ENCODE measurements around the gene HPN.
"Not testable (repeated sequence)": the region's sequence is repeated elsewhere in the genome, so short reads cannot be mapped to it uniquely, and the experiment has no call there.

Gene HPN

DNA sequence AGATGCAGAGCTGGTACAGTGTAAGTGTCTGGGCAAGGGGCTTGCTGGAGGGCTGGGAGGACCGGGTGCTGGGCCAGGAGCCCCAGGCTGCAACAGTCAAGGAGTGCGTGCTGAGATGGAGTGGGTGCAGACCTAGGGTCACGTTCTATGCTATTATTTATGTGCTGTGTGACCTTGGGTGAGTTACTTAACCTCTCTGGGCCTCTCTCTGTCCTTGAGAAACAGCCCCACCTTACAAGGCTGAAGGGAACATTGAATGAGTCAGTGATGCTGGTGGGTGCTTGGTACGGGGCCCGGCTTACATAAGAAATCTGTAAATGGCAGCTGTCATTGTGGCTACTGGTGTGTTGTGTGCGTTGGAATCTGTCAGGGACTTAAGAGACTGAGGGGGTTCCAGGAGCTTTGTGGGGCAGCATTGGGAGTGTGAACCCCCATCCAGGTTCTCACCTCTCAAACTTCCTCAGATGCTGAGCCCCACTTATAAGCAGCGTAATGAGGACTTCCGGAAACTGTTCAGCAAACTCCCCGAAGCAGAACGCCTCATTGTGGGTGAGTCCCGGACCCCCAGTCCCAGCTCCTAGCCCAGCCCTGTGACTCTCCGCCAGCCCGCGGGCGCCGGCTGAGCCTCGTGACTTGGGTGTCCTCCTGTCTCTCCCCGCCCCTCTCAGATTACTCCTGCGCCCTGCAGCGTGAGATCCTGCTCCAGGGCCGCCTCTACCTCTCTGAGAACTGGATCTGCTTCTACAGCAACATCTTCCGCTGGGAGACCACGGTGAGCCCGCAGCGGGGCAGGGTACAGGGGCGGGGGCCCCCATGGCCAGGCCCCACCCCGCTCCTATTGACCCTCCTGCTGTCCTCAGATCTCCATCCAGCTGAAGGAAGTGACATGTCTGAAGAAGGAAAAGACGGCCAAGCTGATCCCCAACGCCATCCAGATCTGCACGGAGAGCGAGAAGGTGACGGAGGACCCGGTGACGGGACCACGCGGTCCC, 31.8 kb upstream of the HPN start:
- DNase-seq (ENCODE audit: low spot score): no peak

DNA sequence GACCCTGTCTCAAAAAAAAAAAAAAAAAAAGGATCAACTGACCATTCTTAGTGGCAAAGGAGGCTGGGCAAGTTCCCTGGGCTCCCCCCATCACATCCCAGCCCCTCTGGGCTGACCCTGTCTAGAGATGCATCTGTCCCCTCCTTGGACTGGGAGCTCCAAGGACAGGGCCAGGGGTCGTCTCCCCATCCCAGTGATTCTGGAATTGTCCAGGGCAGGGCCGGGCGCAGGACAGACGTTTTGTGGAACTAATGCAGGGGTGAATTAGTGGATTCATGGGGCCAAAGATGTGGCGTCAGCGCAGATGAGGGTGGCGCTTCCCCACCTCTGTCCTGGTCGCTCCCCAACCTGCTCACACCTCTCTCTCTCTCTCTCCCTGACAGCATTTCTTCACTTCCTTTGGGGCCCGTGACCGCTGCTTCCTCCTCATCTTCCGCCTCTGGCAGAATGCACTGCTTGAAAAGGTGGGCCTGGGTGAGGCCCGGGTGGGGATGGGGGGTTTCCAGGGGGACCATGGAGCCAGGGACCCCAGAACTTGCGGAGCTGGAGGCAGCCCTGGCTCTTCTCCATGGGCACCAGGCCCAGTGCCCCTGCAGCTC, 30.3 kb upstream of the HPN start:
- no peak for DNase-seq (ENCODE audit: low spot score)

DNA sequence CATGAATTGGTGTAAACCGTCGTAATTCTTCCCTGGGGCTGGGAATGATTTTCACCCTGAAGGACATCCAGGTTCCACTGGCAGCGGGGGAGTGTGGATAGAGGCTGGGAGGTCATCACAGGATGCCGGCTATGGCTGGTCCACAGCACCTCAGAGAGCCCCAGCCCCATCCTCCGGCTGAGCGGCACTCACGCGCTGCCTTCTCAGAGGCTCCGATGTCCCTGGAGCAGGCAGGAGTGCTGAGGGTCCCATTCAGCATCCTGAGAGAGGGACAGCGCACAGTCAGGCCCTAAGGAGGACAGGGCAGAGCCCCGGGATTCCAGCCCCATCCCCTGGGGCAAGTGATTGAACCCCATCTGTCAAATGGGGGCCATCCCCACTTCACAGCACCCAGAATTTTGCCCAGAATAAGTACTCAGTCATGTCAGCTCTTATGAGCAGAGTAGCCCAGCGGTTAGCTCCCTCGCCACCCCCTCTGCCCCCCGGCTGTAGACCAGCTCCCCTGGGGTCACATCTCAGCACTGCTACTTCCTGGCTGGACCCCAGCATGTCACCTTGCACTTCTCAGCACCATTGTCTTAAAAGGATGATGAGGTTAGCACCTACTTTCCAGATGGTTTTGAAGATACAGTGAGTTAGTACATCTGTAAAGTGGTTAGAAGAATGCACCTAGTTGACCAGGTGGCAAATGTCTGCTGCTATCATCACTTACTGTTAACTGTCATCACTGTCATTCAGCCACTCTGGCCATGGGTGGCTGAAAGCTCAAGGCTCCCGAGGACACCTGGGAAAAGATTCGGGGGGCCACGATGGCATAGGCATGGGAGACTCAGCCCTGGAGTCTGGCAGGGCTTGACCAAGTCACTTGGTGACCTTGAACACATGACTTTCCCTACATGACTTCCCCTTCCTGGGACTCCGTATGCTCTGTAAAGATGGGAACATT, 29.5 kb upstream of the HPN start:
- DNase-seq (ENCODE audit: low spot score): no peak

DNA sequence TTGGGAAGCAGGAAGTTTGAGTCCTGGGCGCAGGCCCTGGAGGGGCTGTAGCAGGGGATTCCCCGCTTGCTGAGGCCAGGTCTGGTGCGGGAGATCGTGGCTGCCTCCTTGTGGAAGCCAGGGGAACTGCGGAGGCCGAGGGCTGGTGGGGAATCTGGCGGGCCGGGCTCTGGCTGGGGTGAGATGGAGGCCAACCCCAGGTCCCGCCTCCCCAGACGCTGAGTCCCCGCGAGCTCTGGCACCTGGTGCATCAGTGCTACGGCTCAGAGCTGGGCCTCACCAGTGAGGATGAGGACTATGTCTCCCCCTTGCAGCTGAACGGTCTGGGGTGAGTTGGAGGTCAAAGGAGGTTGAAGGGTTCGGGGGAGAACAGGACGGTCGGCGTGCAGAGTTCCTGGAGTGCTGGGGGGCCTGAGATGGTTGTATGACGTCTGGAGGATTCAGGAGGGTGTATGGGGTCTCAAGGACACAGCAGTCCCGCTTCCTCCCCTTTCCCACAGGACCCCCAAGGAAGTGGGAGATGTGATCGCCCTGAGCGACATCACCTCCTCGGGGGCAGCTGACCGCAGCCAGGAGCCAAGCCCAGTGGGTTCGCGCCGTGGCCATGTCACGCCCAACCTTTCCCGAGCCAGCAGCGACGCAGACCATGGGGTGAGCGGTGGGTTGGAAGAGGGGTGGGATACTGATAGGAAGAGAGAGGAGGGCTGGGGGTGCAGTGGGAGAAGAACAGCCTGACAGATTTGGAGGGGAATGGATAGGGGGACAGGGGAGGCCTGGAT, 28.3 kb upstream of the HPN start:
- DNase-seq (ENCODE audit: low spot score): no peak

DNA sequence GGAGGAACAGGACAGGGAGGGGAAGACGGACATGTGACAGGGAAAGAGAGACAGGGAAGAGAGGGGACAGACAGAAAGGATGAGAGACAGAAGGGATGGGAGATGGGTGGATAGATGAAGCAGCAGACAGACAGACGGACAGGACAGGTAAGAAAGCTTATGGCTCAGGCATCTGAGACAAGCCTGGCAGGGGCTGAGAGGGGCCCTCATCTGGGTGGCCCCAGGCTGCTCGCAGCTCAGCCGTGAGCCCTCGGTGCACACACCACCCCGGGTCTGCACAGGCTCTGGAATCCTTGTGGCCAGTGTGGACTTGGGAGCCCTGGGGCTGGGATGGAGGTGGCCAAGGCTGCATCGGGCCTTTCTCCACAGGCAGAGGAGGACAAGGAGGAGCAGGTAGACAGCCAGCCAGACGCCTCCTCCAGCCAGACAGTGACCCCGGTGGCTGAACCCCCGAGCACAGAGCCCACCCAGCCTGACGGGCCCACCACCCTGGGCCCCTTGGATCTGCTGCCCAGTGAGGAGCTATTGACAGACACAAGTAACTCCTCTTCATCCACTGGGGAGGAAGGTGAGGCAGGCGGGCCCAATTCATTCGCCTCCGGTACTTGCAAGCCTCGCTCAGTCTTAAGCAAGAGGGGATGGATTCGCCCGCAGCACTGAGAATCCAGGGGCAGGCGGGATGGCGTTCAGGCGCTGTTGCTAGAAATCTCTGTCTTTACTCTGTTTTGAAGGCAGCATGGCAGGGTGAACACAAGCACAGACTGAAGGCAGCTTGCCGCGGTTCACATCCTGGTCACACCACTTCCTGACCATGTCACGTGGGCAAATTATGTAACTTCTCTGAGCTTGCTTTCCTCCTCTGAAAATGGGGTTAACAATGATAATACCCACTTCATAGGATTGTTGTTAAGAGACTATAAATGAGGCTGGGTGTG, 27.4 kb upstream of the HPN start:
- no peak for DNase-seq (ENCODE audit: low spot score)

DNA sequence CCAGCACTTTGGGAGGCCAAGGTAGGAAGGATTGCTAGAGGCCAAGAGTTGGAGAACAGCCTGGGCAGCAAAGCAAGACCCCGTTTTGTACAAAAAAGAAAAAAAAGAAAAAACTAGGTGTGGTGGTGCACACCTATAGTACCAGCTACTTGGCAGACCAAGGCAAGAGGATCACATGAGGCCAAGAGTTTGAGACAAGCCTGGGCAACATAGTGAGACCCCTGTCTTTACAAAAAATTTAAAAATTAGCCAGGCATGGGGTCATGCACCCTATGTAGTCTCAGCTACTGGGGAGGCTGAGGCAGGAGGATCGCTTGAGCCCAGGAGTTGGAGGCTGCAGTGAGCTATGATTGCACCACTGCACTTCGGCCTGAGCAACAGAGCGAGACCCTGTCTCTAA, 26.7 kb upstream of the HPN start:
- not testable (repeated sequence) for DNase-seq (ENCODE audit: low spot score)

DNA sequence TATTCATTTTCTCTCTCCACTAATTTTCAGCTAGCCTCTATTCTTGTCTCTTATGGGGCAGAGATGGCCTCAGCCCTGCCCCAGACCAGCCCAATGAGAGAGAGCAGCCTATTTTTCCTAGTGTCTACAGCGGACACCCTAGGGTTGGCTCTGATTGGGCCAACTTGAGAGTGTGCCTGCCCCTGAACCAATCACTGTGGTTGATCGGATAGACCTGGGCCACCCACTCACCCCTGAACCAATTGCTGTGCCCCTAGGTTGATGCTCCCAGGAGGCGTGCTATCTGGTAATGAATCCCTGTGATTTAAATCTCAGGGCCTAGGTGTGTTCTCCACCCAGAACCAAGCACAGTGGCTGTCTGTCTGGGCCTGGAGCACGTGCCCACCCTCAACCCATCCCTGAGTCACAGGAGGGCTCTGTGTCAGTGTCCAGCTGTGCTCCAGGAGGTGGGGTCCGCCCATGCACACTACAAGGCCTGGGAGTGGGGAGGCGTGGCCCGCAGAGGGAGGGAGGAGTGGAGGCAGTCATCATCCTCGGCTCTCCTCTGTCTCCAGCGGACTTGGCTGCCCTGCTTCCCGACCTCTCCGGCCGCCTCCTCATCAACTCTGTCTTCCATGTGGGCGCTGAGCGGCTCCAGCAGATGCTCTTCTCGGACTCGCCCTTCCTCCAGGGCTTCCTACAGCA, 26.1 kb upstream of the HPN start:
- DNase-seq (ENCODE audit: low spot score): no peak

DNA sequence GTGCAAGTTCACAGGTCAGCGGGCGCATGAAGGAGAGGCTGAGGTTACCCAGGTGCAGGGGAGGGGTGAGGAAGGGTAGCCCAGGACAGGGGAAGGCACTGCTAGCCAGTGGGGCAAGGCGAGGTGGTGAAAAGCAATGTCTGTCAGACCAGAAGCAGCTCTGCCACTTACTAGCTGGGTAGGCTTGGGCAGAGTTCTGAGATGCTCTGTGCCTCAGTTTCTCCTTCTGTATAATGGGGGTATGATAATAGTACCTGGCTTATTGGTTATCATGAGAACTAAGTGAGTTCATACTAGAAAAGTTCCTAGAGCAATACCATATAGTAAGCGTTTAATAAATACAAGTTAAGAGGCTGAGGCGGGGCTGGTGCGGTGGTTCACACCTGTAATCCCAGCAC, 25.6 kb upstream of the HPN start:
- no peak for DNase-seq (ENCODE audit: low spot score)

DNA sequence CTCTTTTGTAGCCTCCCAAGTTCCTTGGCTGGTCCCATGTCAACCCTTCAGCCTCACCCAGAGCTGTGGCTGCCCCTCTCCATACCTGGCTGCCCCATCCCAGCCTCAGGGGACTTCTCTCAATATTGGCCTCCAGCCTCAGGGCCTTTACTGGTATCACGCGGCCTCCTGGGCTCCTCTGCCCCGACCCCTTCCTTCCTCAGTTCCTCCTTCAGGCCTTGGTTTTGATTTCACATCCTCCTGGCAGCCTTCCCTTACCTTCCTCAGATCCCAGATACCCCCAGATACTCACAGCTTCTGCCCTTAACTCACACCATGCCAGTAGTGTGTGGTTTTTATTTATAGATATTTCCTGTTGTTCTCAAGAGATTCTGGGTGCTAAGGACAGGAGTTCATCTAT, 24.0 kb upstream of the HPN start:
- DNase-seq (ENCODE audit: low spot score): peak; percentile 61

DNA sequence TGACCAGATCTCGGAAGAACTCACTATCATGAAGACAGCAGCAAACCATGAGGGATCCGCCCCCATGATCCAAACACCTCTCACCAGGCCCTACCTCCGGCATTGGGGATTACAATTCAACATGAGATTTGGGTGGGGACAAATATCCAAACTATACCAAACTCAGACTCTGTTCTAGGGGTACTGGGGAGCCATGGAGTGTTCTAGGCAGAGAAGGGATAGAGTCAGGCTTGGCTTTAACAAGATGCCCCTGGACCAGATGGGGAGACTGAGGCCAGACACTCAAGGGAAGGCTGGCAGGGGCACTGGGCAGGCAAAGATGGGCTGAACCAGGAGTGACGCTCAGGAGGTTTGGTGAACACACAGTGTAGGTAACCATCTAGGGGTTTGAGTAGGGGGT, 23.1 kb upstream of the HPN start:
- DNase-seq (ENCODE audit: low spot score): no peak

DNA sequence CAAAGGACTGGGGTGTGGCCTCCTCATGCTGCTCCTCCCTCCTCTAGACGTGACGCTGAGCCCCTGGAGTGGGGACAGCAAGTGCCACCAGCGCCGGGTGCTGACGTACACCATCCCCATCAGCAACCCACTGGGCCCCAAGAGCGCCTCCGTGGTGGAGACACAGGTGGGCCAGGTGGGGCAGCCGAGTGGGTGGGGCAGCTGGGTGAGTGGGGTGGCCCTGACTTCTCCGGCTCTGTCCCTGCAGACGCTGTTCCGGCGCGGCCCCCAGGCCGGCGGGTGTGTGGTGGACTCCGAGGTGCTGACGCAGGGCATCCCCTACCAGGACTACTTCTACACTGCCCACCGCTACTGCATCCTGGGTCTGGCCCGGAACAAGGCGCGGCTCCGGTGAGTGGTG, 22.4 kb upstream of the HPN start:
- no peak for DNase-seq (ENCODE audit: low spot score)

DNA sequence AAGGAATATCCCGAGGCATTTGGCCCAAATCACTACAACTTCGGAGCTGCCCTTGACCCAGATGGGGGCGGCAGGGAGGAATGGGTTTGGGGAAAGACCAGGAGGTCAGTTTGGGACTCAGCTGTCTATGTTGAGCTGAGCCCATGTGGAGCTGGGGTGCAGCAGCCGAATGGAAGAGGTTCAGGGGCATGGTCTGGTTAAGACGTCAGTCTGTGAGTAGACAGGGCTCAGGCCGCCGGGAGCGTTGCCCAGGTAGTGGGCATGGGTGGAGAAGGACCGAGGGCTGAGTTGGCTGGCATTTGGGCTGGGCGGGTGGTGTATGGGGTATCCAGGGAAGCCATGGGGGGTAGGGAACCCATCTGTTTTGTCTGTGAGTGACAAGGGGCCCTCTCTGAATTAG, 20.5 kb upstream of the HPN start:
- DNase-seq (ENCODE audit: low spot score): no peak

DNA sequence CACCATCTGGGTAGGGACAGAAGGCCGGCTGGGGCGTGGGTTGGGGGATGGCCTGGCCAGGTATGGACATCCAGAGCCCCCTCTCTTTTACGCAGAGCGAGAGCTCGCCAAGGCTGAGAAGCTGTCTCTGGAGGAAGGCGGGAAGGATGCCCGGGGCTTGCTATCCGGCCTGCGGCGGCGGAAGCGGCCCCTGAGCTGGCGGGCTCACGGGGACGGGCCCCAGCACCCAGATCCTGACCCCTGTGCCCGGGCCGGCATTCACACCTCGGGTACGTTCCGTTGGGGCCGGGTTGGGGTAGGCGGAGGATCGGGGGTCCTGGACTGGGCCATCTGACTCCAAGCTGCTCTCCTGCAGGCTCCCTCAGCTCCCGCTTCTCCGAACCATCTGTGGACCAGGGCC, 19.9 kb upstream of the HPN start:
- no peak for DNase-seq (ENCODE audit: low spot score)

DNA sequence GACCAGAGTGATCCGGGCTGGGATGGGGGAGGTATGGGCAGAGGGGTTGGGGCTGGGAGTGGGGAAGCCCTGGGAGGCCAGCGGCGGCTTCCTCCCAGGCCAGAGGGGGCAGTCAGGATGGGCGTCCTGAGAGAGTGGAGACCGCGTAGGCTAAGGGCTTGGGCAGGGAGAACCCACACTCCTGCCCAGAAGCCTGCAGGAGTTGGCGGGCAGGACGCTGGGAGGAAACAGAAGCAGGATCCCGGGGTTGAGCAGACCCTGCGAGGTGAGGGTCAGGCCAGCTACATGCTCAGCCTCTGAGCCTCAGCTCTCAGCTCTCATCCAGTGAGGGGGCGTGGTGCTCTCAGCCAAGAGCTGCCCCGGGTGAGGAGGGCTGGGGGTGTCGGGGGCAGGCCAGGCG, 19.1 kb upstream of the HPN start:
- no peak for DNase-seq (ENCODE audit: low spot score)

DNA sequence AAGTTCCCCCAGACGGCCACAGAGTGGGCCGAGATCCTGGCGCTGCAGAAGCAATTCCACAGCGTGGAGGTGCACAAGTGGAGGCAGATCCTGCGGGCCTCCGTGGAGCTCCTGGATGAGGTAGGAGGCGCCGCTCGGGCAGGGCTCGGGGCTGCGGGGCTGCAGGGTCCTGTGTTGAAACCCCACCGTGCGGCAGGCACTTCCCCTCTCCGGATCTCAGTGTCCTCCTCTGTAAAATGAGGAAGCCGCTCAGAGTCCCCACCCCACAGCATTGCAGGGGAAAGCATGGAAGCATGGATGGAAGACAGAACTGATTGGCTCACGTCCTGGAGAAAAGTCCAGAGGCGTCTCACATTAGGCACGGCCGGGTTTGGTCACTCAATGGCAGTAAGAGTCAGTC, 18.1 kb upstream of the HPN start:
- DNase-seq (ENCODE audit: low spot score): no peak

DNA sequence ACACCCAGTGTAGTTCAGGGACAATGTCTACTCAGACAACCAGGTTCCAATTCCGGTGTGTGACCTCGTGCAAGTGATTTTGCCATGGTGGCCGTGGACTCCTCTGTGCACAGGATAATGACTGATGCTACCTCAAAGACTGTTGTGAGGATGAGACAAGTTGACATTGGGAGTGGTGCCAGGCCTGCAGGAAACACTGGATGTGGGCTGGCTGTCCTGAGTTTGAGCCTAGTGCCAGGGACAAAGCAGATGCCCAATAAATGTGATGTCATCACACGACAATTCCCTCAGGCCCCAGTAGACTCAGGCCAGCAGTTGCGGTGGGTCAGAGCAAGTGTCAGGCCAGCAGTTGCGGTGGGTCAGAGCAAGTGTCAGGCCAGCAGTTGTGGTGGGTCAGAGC, 17.4 kb upstream of the HPN start:
- DNase-seq (ENCODE audit: low spot score): no peak

DNA sequence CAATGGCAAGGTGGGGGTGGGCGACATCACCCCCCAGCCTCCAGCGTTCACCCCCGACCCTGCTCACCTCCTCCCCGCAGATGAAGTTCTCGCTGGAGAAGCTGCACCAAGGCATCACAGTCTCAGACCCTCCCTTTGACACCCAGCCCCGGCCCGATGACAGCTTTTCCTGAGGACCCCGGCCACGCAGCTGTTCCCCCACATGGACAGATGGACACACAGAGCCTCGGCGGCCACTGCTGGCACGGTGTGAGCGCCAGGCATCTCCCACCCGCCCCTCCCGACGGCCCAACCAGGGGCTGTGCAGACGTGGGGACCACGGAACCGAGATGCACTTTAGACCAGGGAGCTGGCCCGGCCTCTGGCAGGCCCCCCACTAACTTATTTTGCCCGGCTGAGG, 15.6 kb upstream of the HPN start:
- DNase-seq (ENCODE audit: low spot score): no peak

DNA sequence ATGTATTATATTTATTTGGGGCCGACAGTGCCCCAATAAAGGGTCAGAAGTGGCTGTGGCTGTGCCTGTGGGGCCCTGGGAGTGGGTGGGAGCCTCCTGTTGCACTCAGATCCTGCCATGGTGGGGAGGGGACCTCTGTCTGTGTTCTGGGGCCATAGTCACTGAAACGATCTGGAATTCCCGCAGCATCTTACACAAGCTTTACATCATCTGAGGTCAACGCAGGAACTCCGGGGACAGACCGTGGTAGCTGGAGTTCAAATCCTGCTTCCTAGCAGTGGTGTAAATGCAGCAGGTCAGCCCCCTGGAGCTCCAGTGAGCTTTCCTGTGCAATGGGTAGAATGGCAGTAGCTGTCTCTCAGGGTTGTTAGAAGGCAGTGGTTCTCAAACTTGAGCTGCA, 15.1 kb upstream of the HPN start:
- no peak for DNase-seq (ENCODE audit: low spot score)

DNA sequence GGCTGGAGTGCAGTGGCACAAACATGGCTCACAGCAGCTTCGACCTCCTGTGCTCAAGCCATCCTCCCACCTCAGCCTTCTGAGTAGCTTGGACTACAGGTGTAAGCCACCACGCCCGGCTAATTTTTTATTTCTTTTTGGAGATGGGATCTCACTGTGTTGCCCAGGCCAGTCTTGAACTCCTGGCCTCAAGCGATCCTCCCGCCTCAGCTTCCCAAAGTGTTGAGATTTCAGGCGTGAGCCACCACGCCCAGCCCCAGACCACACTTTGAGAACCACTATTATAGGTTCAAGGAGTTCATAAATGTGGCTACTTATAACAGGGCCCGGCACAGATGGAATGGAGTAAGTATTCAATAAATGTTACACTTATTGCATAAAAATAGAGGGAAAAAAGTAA, 14.5 kb upstream of the HPN start:
- no peak for DNase-seq (ENCODE audit: low spot score)
